Endothelial cell of umbilical vein (primary cell): ENCODE data around the gene PEMT.

Experiments used
- EZH2 ChIP-seq: IDR thresholded peaks from 2 replicates; pipeline ENCODE4 v1.6.1; 2012; ENCODE audit warnings: borderline replicate concordance, low read depth, mild to moderate bottlenecking, moderate library complexity, low read length, inconsistent platforms; ENCODE audit not compliant: severe bottlenecking
- FOS ChIP-seq: IDR thresholded peaks from 2 replicates; pipeline ENCODE4 v1.6.1; 2011; ENCODE audit warnings: mild to moderate bottlenecking, low read length, moderate library complexity, borderline replicate concordance; ENCODE audit not compliant: insufficient read depth
- JUN ChIP-seq: IDR thresholded peaks from 2 replicates; pipeline ENCODE4 v1.6.1; 2011; ENCODE audit warnings: borderline replicate concordance, low read depth; ENCODE audit not compliant: insufficient read length, insufficient read depth
- MAX ChIP-seq: IDR thresholded peaks from 2 replicates; pipeline ENCODE4 v1.6.1; 2011; ENCODE audit not compliant: insufficient read depth, insufficient read length
- MYC ChIP-seq: IDR thresholded peaks from one replicate; pipeline ENCODE4 v1.6.1; 2011; ENCODE audit warnings: mild to moderate bottlenecking, low read depth, low read length
- POLR2A ChIP-seq: IDR thresholded peaks from 2 replicates; pipeline ENCODE4 v1.6.1; 2012; ENCODE audit warnings: low read depth, mild to moderate bottlenecking, control low read depth, low read length
- POLR2AphosphoS5 ChIP-seq: IDR thresholded peaks from 2 replicates; pipeline ENCODE4 v1.6.1; 2012; ENCODE audit warnings: low read depth, mild to moderate bottlenecking, control low read depth, low read length, moderate library complexity; ENCODE audit not compliant: insufficient read depth
- TF ChIP-seq, protein P1 (sequence below), 2 donors: IDR thresholded peaks; 1 replicate in 1 of 2; 2 replicates in 1 of 2; pipeline ENCODE4 v1.5.1; 2011; ENCODE audit warnings: low read length in 2 of 2, mild to moderate bottlenecking in 2 of 2, moderate library complexity in 2 of 2, control low read depth in 1 of 2, inconsistent platforms in 1 of 2, low read depth in 1 of 2; ENCODE audit not compliant: insufficient read depth in 1 of 2; ENCODE audit errors: extremely low read depth in 1 of 2

- TF ChIP-seq, protein P1, sequence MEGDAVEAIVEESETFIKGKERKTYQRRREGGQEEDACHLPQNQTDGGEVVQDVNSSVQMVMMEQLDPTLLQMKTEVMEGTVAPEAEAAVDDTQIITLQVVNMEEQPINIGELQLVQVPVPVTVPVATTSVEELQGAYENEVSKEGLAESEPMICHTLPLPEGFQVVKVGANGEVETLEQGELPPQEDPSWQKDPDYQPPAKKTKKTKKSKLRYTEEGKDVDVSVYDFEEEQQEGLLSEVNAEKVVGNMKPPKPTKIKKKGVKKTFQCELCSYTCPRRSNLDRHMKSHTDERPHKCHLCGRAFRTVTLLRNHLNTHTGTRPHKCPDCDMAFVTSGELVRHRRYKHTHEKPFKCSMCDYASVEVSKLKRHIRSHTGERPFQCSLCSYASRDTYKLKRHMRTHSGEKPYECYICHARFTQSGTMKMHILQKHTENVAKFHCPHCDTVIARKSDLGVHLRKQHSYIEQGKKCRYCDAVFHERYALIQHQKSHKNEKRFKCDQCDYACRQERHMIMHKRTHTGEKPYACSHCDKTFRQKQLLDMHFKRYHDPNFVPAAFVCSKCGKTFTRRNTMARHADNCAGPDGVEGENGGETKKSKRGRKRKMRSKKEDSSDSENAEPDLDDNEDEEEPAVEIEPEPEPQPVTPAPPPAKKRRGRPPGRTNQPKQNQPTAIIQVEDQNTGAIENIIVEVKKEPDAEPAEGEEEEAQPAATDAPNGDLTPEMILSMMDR (IDR thresholded peaks at IDR 0.05; ENCODE audit: extremely low read depth in 1 of 2, insufficient read depth in 1 of 2, low read depth in 1 of 2, low read length in 2 of 2) = no peak
- no peak for TF ChIP-seq EZH2
- no peak for TF ChIP-seq POLR2A
- TF ChIP-seq MYC = no peak
- TF ChIP-seq POLR2AphosphoS5 = no peak
- no peak for TF ChIP-seq MAX
- no peak for TF ChIP-seq FOS
- no peak for TF ChIP-seq JUN
Measured at GRCh38 chr17:17466511-17466910, 125.0 kb downstream of the PEMT start.
